GM12873 (cell line): Measurements from ENCODE around the gene HERPUD1.

Source experiments
- CTCF ChIP-seq: IDR thresholded peaks from 2 replicates; pipeline ENCODE4 v1.5.1; 2012; ENCODE audit warnings: low read depth, mild to moderate bottlenecking, moderate library complexity, low read length, control low read depth; ENCODE audit not compliant: insufficient read depth; ENCODE audit errors: missing control alignments

Gene HERPUD1

GRCh38 chr16:56947604-56947995 is 15.7 kb downstream of the HERPUD1 start:
- no peak for TF ChIP-seq CTCF

GRCh38 chr16:56948234-56948633 is 16.3 kb downstream of the HERPUD1 start:
- no peak for TF ChIP-seq CTCF

GRCh38 chr16:56950051-56950450 is 18.1 kb downstream of the HERPUD1 start:
- TF ChIP-seq CTCF = no peak

- TF ChIP-seq CTCF = no peak
These were observed 18.5 kb downstream of the HERPUD1 start for GRCh38 chr16:56950455-56950854.

- TF ChIP-seq CTCF = peak; percentile 81
These were observed 19.2 kb downstream of the HERPUD1 start for GRCh38 chr16:56950881-56951771.

- no peak for TF ChIP-seq CTCF
These were observed 21.1 kb downstream of the HERPUD1 start for GRCh38 chr16:56953006-56953405.

GRCh38 chr16:56956076-56956475 is 24.1 kb downstream of the HERPUD1 start:
- TF ChIP-seq CTCF = no peak
